ENCODE measurements around the gene HPN.
"Not testable (repeated sequence)": the region's sequence is repeated elsewhere in the genome, so short reads cannot be mapped to it uniquely, and the experiment has no call there.

Gene HPN

GRCh38 chr19:35009424-35010415, 31.8 kb upstream of the HPN start:
- no peak for DNase-seq (ENCODE audit: low spot score)

DNA sequence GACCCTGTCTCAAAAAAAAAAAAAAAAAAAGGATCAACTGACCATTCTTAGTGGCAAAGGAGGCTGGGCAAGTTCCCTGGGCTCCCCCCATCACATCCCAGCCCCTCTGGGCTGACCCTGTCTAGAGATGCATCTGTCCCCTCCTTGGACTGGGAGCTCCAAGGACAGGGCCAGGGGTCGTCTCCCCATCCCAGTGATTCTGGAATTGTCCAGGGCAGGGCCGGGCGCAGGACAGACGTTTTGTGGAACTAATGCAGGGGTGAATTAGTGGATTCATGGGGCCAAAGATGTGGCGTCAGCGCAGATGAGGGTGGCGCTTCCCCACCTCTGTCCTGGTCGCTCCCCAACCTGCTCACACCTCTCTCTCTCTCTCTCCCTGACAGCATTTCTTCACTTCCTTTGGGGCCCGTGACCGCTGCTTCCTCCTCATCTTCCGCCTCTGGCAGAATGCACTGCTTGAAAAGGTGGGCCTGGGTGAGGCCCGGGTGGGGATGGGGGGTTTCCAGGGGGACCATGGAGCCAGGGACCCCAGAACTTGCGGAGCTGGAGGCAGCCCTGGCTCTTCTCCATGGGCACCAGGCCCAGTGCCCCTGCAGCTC, 30.3 kb upstream of the HPN start:
- DNase-seq (ENCODE audit: low spot score): no peak

DNA sequence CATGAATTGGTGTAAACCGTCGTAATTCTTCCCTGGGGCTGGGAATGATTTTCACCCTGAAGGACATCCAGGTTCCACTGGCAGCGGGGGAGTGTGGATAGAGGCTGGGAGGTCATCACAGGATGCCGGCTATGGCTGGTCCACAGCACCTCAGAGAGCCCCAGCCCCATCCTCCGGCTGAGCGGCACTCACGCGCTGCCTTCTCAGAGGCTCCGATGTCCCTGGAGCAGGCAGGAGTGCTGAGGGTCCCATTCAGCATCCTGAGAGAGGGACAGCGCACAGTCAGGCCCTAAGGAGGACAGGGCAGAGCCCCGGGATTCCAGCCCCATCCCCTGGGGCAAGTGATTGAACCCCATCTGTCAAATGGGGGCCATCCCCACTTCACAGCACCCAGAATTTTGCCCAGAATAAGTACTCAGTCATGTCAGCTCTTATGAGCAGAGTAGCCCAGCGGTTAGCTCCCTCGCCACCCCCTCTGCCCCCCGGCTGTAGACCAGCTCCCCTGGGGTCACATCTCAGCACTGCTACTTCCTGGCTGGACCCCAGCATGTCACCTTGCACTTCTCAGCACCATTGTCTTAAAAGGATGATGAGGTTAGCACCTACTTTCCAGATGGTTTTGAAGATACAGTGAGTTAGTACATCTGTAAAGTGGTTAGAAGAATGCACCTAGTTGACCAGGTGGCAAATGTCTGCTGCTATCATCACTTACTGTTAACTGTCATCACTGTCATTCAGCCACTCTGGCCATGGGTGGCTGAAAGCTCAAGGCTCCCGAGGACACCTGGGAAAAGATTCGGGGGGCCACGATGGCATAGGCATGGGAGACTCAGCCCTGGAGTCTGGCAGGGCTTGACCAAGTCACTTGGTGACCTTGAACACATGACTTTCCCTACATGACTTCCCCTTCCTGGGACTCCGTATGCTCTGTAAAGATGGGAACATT, 29.5 kb upstream of the HPN start:
- DNase-seq (ENCODE audit: low spot score): no peak

GRCh38 chr19:35013041-35013819, 28.3 kb upstream of the HPN start:
- DNase-seq (ENCODE audit: low spot score): no peak

DNA sequence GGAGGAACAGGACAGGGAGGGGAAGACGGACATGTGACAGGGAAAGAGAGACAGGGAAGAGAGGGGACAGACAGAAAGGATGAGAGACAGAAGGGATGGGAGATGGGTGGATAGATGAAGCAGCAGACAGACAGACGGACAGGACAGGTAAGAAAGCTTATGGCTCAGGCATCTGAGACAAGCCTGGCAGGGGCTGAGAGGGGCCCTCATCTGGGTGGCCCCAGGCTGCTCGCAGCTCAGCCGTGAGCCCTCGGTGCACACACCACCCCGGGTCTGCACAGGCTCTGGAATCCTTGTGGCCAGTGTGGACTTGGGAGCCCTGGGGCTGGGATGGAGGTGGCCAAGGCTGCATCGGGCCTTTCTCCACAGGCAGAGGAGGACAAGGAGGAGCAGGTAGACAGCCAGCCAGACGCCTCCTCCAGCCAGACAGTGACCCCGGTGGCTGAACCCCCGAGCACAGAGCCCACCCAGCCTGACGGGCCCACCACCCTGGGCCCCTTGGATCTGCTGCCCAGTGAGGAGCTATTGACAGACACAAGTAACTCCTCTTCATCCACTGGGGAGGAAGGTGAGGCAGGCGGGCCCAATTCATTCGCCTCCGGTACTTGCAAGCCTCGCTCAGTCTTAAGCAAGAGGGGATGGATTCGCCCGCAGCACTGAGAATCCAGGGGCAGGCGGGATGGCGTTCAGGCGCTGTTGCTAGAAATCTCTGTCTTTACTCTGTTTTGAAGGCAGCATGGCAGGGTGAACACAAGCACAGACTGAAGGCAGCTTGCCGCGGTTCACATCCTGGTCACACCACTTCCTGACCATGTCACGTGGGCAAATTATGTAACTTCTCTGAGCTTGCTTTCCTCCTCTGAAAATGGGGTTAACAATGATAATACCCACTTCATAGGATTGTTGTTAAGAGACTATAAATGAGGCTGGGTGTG, 27.4 kb upstream of the HPN start:
- DNase-seq (ENCODE audit: low spot score): no peak

DNA sequence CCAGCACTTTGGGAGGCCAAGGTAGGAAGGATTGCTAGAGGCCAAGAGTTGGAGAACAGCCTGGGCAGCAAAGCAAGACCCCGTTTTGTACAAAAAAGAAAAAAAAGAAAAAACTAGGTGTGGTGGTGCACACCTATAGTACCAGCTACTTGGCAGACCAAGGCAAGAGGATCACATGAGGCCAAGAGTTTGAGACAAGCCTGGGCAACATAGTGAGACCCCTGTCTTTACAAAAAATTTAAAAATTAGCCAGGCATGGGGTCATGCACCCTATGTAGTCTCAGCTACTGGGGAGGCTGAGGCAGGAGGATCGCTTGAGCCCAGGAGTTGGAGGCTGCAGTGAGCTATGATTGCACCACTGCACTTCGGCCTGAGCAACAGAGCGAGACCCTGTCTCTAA, 26.7 kb upstream of the HPN start:
- DNase-seq (ENCODE audit: low spot score): not testable (repeated sequence)

DNA sequence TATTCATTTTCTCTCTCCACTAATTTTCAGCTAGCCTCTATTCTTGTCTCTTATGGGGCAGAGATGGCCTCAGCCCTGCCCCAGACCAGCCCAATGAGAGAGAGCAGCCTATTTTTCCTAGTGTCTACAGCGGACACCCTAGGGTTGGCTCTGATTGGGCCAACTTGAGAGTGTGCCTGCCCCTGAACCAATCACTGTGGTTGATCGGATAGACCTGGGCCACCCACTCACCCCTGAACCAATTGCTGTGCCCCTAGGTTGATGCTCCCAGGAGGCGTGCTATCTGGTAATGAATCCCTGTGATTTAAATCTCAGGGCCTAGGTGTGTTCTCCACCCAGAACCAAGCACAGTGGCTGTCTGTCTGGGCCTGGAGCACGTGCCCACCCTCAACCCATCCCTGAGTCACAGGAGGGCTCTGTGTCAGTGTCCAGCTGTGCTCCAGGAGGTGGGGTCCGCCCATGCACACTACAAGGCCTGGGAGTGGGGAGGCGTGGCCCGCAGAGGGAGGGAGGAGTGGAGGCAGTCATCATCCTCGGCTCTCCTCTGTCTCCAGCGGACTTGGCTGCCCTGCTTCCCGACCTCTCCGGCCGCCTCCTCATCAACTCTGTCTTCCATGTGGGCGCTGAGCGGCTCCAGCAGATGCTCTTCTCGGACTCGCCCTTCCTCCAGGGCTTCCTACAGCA, 26.1 kb upstream of the HPN start:
- no peak for DNase-seq (ENCODE audit: low spot score)

GRCh38 chr19:35015954-35016351, 25.6 kb upstream of the HPN start:
- no peak for DNase-seq (ENCODE audit: low spot score)

DNA sequence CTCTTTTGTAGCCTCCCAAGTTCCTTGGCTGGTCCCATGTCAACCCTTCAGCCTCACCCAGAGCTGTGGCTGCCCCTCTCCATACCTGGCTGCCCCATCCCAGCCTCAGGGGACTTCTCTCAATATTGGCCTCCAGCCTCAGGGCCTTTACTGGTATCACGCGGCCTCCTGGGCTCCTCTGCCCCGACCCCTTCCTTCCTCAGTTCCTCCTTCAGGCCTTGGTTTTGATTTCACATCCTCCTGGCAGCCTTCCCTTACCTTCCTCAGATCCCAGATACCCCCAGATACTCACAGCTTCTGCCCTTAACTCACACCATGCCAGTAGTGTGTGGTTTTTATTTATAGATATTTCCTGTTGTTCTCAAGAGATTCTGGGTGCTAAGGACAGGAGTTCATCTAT, 24.0 kb upstream of the HPN start:
- DNase-seq (ENCODE audit: low spot score): no peak

- no peak for DNase-seq (ENCODE audit: low spot score)
These were observed 23.1 kb upstream of the HPN start for GRCh38 chr19:35018379-35018778.

GRCh38 chr19:35019144-35019543, 22.4 kb upstream of the HPN start:
- no peak for DNase-seq (ENCODE audit: low spot score)

- no peak for DNase-seq (ENCODE audit: low spot score)
These were observed 20.5 kb upstream of the HPN start for GRCh38 chr19:35021016-35021415.

DNA sequence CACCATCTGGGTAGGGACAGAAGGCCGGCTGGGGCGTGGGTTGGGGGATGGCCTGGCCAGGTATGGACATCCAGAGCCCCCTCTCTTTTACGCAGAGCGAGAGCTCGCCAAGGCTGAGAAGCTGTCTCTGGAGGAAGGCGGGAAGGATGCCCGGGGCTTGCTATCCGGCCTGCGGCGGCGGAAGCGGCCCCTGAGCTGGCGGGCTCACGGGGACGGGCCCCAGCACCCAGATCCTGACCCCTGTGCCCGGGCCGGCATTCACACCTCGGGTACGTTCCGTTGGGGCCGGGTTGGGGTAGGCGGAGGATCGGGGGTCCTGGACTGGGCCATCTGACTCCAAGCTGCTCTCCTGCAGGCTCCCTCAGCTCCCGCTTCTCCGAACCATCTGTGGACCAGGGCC, 19.9 kb upstream of the HPN start:
- DNase-seq (ENCODE audit: low spot score): no peak

DNA sequence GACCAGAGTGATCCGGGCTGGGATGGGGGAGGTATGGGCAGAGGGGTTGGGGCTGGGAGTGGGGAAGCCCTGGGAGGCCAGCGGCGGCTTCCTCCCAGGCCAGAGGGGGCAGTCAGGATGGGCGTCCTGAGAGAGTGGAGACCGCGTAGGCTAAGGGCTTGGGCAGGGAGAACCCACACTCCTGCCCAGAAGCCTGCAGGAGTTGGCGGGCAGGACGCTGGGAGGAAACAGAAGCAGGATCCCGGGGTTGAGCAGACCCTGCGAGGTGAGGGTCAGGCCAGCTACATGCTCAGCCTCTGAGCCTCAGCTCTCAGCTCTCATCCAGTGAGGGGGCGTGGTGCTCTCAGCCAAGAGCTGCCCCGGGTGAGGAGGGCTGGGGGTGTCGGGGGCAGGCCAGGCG, 19.1 kb upstream of the HPN start:
- DNase-seq (ENCODE audit: low spot score): no peak

DNA sequence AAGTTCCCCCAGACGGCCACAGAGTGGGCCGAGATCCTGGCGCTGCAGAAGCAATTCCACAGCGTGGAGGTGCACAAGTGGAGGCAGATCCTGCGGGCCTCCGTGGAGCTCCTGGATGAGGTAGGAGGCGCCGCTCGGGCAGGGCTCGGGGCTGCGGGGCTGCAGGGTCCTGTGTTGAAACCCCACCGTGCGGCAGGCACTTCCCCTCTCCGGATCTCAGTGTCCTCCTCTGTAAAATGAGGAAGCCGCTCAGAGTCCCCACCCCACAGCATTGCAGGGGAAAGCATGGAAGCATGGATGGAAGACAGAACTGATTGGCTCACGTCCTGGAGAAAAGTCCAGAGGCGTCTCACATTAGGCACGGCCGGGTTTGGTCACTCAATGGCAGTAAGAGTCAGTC, 18.1 kb upstream of the HPN start:
- DNase-seq (ENCODE audit: low spot score): no peak

DNA sequence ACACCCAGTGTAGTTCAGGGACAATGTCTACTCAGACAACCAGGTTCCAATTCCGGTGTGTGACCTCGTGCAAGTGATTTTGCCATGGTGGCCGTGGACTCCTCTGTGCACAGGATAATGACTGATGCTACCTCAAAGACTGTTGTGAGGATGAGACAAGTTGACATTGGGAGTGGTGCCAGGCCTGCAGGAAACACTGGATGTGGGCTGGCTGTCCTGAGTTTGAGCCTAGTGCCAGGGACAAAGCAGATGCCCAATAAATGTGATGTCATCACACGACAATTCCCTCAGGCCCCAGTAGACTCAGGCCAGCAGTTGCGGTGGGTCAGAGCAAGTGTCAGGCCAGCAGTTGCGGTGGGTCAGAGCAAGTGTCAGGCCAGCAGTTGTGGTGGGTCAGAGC, 17.4 kb upstream of the HPN start:
- no peak for DNase-seq (ENCODE audit: low spot score)

- no peak for DNase-seq (ENCODE audit: low spot score)
These were observed 15.6 kb upstream of the HPN start for GRCh38 chr19:35025969-35026368.

- DNase-seq (ENCODE audit: low spot score): no peak
These were observed 15.1 kb upstream of the HPN start for GRCh38 chr19:35026418-35026817.

DNA sequence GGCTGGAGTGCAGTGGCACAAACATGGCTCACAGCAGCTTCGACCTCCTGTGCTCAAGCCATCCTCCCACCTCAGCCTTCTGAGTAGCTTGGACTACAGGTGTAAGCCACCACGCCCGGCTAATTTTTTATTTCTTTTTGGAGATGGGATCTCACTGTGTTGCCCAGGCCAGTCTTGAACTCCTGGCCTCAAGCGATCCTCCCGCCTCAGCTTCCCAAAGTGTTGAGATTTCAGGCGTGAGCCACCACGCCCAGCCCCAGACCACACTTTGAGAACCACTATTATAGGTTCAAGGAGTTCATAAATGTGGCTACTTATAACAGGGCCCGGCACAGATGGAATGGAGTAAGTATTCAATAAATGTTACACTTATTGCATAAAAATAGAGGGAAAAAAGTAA, 14.5 kb upstream of the HPN start:
- no peak for DNase-seq (ENCODE audit: low spot score)

Measured in SW480 (cell line).